Measurements from ENCODE around the gene XPR1.
"Not testable (repeated sequence)": the region's sequence is repeated elsewhere in the genome, so short reads cannot be mapped to it uniquely, and the experiment has no call there.

XPR1 gene

DNA sequence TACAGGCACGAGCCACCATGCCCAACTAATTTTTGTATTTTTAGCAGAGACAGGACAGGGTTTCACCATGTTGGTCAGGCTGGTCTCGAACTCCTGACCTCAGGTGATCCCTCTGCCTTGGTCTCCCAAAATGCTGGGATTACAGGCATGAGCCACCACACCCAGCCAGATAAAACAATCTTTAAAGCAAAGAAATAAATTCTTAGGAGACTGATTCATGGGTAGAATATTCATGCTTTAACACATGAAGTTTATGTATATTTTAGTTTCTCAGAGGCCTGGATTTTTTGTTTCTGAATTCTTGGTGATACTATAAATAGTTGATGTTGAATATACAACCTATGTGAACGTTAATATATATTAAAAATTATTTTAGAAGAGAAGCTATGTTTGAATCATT, 153.5 kb downstream of the XPR1 start:
- ChIA-PET POLR2A (no interaction called here), CTCF (no interaction called here)

DNA sequence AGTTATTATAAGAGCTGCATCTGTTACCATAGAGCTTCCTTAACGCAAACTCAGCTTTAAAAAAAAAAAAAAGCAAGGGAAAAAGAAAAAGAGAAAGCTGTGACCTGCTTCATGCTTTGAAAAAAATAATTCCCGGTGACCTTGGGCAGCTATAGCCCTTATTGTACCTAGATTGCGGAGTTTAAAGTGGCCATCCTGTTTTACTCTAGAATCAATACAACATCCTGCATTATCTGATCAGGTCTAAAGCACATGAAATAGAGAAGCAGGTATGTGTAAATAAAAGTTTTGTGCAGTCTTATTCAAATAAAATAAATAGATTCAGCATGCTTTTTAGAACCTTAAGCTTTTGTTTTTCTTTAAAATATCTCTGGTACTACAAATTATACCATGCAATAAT, 154.1 kb downstream of the XPR1 start:
- TF ChIP-seq, protein P1, sequence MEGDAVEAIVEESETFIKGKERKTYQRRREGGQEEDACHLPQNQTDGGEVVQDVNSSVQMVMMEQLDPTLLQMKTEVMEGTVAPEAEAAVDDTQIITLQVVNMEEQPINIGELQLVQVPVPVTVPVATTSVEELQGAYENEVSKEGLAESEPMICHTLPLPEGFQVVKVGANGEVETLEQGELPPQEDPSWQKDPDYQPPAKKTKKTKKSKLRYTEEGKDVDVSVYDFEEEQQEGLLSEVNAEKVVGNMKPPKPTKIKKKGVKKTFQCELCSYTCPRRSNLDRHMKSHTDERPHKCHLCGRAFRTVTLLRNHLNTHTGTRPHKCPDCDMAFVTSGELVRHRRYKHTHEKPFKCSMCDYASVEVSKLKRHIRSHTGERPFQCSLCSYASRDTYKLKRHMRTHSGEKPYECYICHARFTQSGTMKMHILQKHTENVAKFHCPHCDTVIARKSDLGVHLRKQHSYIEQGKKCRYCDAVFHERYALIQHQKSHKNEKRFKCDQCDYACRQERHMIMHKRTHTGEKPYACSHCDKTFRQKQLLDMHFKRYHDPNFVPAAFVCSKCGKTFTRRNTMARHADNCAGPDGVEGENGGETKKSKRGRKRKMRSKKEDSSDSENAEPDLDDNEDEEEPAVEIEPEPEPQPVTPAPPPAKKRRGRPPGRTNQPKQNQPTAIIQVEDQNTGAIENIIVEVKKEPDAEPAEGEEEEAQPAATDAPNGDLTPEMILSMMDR (IDR thresholded peaks at IDR 0.05; ENCODE audit: control extremely low read depth, extremely low read depth, low read depth, missing control alignments), result no peak
- POLR2A ChIA-PET, result no interaction called here
- DNase-seq (ENCODE audit: extremely low spot score), result no peak
- CTCF ChIA-PET, result interaction anchor here (1.3 to 1.5 kb wide), 2 partner anchors 10 kb away, joined by 3 to 7 read pairs; no protein-coding TSS in a partner anchor

More for the DNA sequence above, 153.5 kb downstream of the XPR1 start:
- TF ChIP-seq, protein P1 (IDR thresholded peaks at IDR 0.05; ENCODE audit: control extremely low read depth, extremely low read depth, low read depth, missing control alignments), result no peak
- no peak for DNase-seq (ENCODE audit: extremely low spot score)

DNA sequence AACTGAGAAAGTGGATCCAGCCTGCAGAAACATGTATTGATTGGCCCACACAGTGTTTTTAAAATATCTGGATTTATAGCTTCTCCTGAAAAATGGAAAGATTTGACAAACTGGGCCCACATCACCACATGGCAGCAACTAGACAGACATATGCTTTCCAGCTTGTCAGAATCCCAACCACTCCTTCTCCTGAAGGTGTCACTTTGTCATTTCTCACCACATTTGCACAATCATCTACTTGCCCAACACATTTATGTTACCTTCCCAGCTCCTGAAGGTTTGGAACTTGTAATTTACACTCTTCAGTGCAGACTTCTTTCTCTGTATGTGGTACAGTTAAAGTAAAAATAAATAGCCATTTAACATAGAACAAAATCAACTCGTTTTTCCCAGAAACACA, 154.8 kb downstream of the XPR1 start:
- DNase-seq (ENCODE audit: extremely low spot score), result no peak
- TF ChIP-seq, protein P1 (IDR thresholded peaks at IDR 0.05; ENCODE audit: control extremely low read depth, extremely low read depth, low read depth, missing control alignments), result no peak
- ChIA-PET CTCF (interaction anchor here (0.9 to 1.6 kb wide), 4 partner anchors 9 to 15 kb away, joined by 3 to 7 read pairs (median 4); no protein-coding TSS in a partner anchor), POLR2A (no interaction called here)

DNA sequence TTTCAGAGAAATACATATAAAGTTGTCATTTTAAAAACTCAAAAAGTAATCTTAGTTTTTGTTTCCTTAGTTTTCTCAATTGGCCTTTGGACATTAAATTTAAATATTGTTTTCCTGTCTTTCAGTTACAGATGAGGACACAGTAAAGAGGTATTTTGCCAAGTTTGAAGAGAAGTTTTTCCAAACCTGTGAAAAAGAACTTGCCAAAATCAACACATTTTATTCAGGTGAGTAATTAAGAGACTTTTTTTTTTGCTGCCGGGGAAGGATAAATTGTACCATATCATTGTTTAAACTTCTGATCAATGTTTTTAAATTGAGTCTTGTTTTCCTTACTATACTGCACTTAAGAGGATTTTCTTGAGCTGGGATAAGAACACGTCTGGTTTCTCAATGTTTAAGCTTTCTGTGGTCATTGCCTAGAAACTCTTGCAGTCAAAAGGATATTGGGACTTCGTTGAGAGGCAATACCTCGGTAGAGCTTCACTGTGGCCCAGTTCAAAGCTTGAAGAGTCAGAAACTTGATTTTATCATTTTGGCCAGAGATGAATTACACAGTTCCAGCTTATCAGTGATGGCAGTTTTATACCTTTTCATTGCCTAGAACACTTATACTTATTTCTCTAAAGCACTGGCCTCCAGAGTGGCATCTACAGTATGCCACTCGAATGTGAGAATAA, 155.9 kb downstream of the XPR1 start:
- no peak for DNase-seq (ENCODE audit: extremely low spot score)
- ChIA-PET CTCF (interaction anchor here (1.5 to 1.7 kb wide), 3 partner anchors 8 to 75 kb away, joined by 3 to 7 read pairs (median 6); no protein-coding TSS in a partner anchor), POLR2A (no interaction called here)
- TF ChIP-seq, protein P1 (IDR thresholded peaks at IDR 0.05; ENCODE audit: control extremely low read depth, extremely low read depth, low read depth, missing control alignments), result no peak

DNA sequence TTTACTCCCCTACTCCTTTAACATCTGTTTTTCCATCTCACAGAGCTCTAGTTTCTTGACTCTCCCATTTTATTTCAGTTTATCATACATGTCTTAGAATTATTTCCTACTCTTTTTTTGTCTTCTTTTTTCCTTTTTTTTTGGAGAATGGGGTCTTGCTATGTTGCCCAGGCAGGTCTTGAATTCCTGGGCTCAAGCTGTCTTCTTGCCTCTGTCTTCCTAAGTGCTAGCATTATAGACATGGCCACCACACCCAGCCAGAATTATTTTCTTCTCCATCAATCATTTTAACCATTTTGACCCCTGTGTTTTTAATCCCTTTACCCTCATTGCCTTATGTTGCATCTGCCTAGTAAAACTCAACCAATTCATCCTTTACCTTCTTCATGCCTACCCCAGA, 157.6 kb downstream of the XPR1 start:
- POLR2A ChIA-PET, result no interaction called here

DNA sequence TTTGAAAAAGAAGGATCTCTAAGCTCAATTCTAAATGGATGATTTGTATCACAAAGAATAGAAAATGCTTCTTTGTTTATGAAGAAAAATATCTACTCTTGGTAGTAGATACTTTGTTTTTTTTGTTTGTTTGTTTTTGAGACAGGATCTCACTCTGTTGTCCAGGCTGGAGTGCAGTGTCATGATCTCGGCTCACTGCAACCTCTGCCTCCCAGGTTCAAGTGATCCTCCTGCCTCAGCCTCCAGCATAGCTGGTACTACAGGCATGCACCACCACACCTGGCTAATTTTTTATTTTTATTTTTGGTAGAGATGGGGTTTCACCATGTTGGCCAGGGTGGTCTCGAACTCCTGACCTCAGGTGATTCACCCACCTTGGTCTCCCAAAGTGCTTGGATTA, 159.3 kb downstream of the XPR1 start:
- POLR2A ChIA-PET; DNase-seq (ENCODE audit: extremely low spot score): not testable (repeated sequence)
- CTCF ChIA-PET, result interaction anchor here (1.1 to 2.1 kb wide), 4 partner anchors 12 to 38 kb away, joined by 3 to 4 read pairs (median 4); no protein-coding TSS in a partner anchor

More for the DNA sequence above, 157.6 kb downstream of the XPR1 start:
- CTCF ChIA-PET, result interaction anchor here (0.7 to 2.1 kb wide), 5 partner anchors 11 to 73 kb away, joined by 3 to 4 read pairs (median 3); no protein-coding TSS in a partner anchor
- TF ChIP-seq, protein P1 (IDR thresholded peaks at IDR 0.05; ENCODE audit: control extremely low read depth, extremely low read depth, low read depth, missing control alignments), result no peak
- DNase-seq (ENCODE audit: extremely low spot score), result no peak

DNA sequence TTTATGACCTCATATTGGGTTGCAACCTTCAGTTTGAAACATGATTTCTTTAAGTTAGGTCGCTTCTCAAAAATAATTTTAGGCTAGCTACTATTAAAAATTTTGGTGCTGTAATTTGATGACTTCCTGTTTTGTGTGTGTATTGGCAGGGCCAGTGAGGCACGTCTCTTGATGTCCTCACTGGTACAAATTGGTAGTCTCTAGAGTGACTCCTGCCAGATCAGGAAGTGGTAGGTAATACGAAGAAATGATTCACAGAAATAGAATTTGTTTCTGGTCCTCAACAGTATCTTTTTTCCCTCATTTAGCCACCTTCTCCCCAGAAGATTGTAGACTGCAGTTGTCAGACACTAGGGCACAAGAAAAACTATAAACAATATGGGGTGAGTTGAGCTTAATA, 160.0 kb downstream of the XPR1 start:
- TF ChIP-seq, protein P1 (IDR thresholded peaks at IDR 0.05; ENCODE audit: control extremely low read depth, extremely low read depth, low read depth, missing control alignments), result no peak
- CTCF ChIA-PET, result interaction anchor here (1.4 kb wide), 2 partner anchors 12 to 37 kb away, joined by 3 to 4 read pairs; no protein-coding TSS in a partner anchor
- POLR2A ChIA-PET, result no interaction called here
- no peak for DNase-seq (ENCODE audit: extremely low spot score)

Measured in GM10248 (cell line).